ENCODE measurements around the gene DDC.

DDC gene

GRCh38 chr7:50562136-50562535, 3.1 kb downstream of the DDC start:
- DNase-seq (ENCODE audit: low read depth) = no peak
- no peak overlapping the region for H3K4me3 ChIP-seq (ENCODE audit: control insufficient read depth, low read depth, low read length)

GRCh38 chr7:50560865-50561351, 4.3 kb downstream of the DDC start:
- H3K4me3 ChIP-seq (ENCODE audit: control insufficient read depth, low read depth, low read length) = no peak overlapping the region
- no peak for DNase-seq (ENCODE audit: low read depth)
- TF ChIP-seq CTCF (IDR thresholded peaks at IDR 0.05; ENCODE audit: control insufficient read depth, insufficient read depth, low read depth, low read length, missing control alignments) = no peak

More at GRCh38 chr7:50562136-50562535, 3.1 kb downstream of the DDC start:
- TF ChIP-seq CTCF (IDR thresholded peaks at IDR 0.05; ENCODE audit: control insufficient read depth, insufficient read depth, low read depth, low read length, missing control alignments) = no peak

- no peak for TF ChIP-seq CTCF (IDR thresholded peaks at IDR 0.05; ENCODE audit: control insufficient read depth, insufficient read depth, low read depth, low read length, missing control alignments)
- DNase-seq (ENCODE audit: low read depth) = no peak
- H3K4me3 ChIP-seq (ENCODE audit: control insufficient read depth, low read depth, low read length) = no peak overlapping the region
Observed at GRCh38 chr7:50559881-50560280, 5.3 kb downstream of the DDC start.

GRCh38 chr7:50558294-50559053, 6.7 kb downstream of the DDC start:
- H3K4me3 ChIP-seq (ENCODE audit: control insufficient read depth, low read depth, low read length) = no peak overlapping the region
- no peak for TF ChIP-seq CTCF (IDR thresholded peaks at IDR 0.05; ENCODE audit: control insufficient read depth, insufficient read depth, low read depth, low read length, missing control alignments)
- DNase-seq (ENCODE audit: low read depth) = no peak

- no peak for DNase-seq (ENCODE audit: low read depth)
- no peak overlapping the region for H3K4me3 ChIP-seq (ENCODE audit: control insufficient read depth, low read depth, low read length)
- no peak for TF ChIP-seq CTCF (IDR thresholded peaks at IDR 0.05; ENCODE audit: control insufficient read depth, insufficient read depth, low read depth, low read length, missing control alignments)
Observed at GRCh38 chr7:50557099-50557498, 8.1 kb downstream of the DDC start.

GRCh38 chr7:50556247-50556991, 8.8 kb downstream of the DDC start:
- no peak for TF ChIP-seq CTCF (IDR thresholded peaks at IDR 0.05; ENCODE audit: control insufficient read depth, insufficient read depth, low read depth, low read length, missing control alignments)
- no peak overlapping the region for H3K4me3 ChIP-seq (ENCODE audit: control insufficient read depth, low read depth, low read length)
- DNase-seq (ENCODE audit: low read depth) = no peak
